Stomach (tissue), 4 donors: ENCODE results near the gene FLNA.

ENCODE experiments used
- CTCF ChIP-seq, 7 experiments: fragments of 450-650 bp in 4 of 7; fragments of 200-600 bp in 3 of 7; sonication (generic) in 3 of 7; IDR thresholded peaks; one replicate each; pipeline ENCODE4 v1.5.1; 2016 to 2019; ENCODE audit warnings: antibody characterized with exemption in 7 of 7, control low read depth in 2 of 7, mild to moderate bottlenecking in 1 of 7
- EP300 ChIP-seq: sonication (generic); formaldehyde crosslinking; IDR thresholded peaks from one replicate; pipeline ENCODE4 v1.6.1; 2017; ENCODE audit warnings: antibody characterized with exemption
- POLR2A ChIP-seq, 4 donors: fragments of 450-650 bp; IDR thresholded peaks; one replicate each; pipeline ENCODE4 v1.6.1; 2016; ENCODE audit warnings: antibody characterized with exemption in 4 of 4, control low read depth in 2 of 4, mild to moderate bottlenecking in 1 of 4, moderate library complexity in 1 of 4
- POLR2AphosphoS5 ChIP-seq, 3 donors: sonication (generic); formaldehyde crosslinking; IDR thresholded peaks; one replicate each; pipeline ENCODE4 v1.6.1; 2016; ENCODE audit warnings: antibody characterized with exemption in 3 of 3

- TF ChIP-seq CTCF (IDR thresholded peaks at IDR 0.05) (no peak), POLR2AphosphoS5 (IDR thresholded peaks at IDR 0.05) (no peak), POLR2A (IDR thresholded peaks at IDR 0.05) (no peak), EP300 (no peak)
These were observed 6.4 kb upstream of the FLNA start for GRCh38 chrX:154380787-154381186.
